Uterus (tissue), 4 donors: ENCODE results near the gene PEPD. TPM values are rescaled to one million over a fixed set of nuclear protein-coding genes. Genes with fewer than 3 reads are reported as not detected.
"Not testable (repeated sequence)": the region's sequence is repeated elsewhere in the genome, so short reads cannot be mapped to it uniquely, and the experiment has no call there.

ENCODE experiments used
- DNase-seq, 2 donors: peaks; one replicate each; pipeline ENCODE4 v3.0.0-alpha.2; 2019 to 2020
- H3K27ac ChIP-seq, 2 donors: fragments of 200-600 bp; sonication (generic); 1 replicate in 1 of 2; 2 replicates in 1 of 2; pipeline ENCODE4 v1.5.1; 2016 to 2018
- H3K27me3 ChIP-seq, 2 donors: fragments of 200-600 bp; sonication (generic); one replicate each; pipeline ENCODE4 v1.5.1; 2018 to 2019; ENCODE audit warnings: control low read depth in 1 of 2
- H3K36me3 ChIP-seq, 2 donors: fragments of 200-600 bp; sonication (generic); one replicate each; pipeline ENCODE4 v1.5.1; 2019; ENCODE audit warnings: control low read depth in 1 of 2
- H3K4me1 ChIP-seq, 2 donors: fragments of 200-600 bp; sonication (generic); one replicate each; pipeline ENCODE4 v1.5.1; 2018 to 2019; ENCODE audit warnings: control low read depth in 1 of 2
- H3K4me3 ChIP-seq, 2 donors: fragments of 200-600 bp; sonication (generic); 1 replicate in 1 of 2; 2 replicates in 1 of 2; pipeline ENCODE4 v1.5.1; 2018 to 2019; ENCODE audit warnings: mild to moderate bottlenecking in 1 of 2
- H3K9me3 ChIP-seq, 2 donors: fragments of 200-600 bp; sonication (generic); one replicate each; pipeline ENCODE4 v1.5.1; 2019; ENCODE audit warnings: control low read depth in 1 of 2
- POLR2A ChIP-seq, 2 donors: fragments of 450-650 bp; IDR thresholded peaks; one replicate each; pipeline ENCODE4 v1.6.1; 2016; ENCODE audit warnings: antibody characterized with exemption in 2 of 2, mild to moderate bottlenecking in 1 of 2, moderate library complexity in 1 of 2
- intact Hi-C: fragments of 100-400 bp; cut with DNase I; formaldehyde crosslinking; loops from one replicate; pipeline ENCODE4 v1.15.1; 2023; ENCODE audit warnings: low total_unique reads
- total RNA-seq, 4 donors: library from RNA; depleted of rRNA in 3 of 4; stranded (reverse); fragments of >200 nt in 3 of 4; gene quantifications; one replicate each; pipeline versions ENCODE4 v1.1.0 to v1.2.4, GENCODE V29; 2014 to 2023
- TF ChIP-seq, protein P1 (sequence below), 4 experiments: fragments of 200-600 bp in 2 of 4; fragments of 450-650 bp in 2 of 4; sonication (generic) in 2 of 4; IDR thresholded peaks; one replicate each; pipeline ENCODE4 v1.5.1; 2016 to 2019; ENCODE audit warnings: antibody characterized with exemption in 4 of 4, mild to moderate bottlenecking in 2 of 4, moderate library complexity in 1 of 4
- donor health status: DM: yes; HTN: yes; CAD: no.

The PEPD gene
- total RNA-seq, 4 donors from 2014 or later, result 26.1 to 47.0 (median 37.9) TPM

DNA sequence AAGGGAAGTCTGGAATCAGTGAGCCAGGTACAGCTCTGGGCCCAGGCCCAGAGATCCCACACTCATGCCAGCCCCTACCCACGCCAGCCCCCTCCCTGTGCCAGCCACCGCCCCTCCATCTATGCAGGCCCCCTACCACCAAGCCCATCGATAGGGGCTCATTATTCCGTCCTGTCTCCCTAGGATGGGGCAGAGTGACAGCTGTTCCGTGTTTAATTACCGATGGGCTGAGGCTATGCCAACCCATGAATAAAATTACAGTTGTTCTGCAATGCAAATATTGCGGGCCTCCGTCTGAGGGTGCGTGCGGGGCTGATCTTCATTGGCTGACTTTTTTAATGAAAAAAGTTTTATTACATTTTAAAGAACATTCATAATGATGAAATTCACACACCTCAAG is 35.6 kb upstream of the PEPD start:
- H3K4me3 ChIP-seq, result no peak overlapping the region
- DNase-seq, result no peak
- intact Hi-C loops, result no loop called here

DNA sequence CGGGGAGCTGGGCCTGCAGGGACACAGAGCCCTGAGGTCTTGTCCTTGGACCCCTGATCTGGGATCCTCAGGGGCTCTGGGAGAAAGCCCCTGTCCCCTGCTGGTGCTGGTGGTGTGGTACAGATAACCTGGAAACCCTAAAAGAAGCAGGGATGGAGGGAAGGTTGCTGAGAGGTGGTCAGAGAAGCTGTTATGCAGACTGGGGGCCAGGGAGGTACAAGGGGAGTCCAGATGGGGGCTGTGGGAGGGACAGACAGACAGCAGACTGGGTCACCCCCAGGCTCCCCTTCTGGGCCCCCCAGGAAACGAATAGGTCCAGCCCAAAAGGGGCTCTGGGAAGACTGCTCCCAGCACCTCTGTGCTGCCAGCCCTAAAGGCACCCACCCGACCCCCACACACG is 34.7 kb upstream of the PEPD start:
- Histone ChIP-seq H3K4me3 (no peak overlapping the region), H3K4me1 (no peaks in the 10 kb centered on the region), H3K36me3 (no peaks in the 10 kb centered on the region), H3K9me3 (no peaks in the 10 kb centered on the region), H3K27me3 (no peaks in the 10 kb centered on the region), H3K27ac (no peak overlapping the region)
- DNase-seq, result no peak
- TF ChIP-seq POLR2A (IDR thresholded peaks at IDR 0.05), result no peak
- TF ChIP-seq, protein P1, sequence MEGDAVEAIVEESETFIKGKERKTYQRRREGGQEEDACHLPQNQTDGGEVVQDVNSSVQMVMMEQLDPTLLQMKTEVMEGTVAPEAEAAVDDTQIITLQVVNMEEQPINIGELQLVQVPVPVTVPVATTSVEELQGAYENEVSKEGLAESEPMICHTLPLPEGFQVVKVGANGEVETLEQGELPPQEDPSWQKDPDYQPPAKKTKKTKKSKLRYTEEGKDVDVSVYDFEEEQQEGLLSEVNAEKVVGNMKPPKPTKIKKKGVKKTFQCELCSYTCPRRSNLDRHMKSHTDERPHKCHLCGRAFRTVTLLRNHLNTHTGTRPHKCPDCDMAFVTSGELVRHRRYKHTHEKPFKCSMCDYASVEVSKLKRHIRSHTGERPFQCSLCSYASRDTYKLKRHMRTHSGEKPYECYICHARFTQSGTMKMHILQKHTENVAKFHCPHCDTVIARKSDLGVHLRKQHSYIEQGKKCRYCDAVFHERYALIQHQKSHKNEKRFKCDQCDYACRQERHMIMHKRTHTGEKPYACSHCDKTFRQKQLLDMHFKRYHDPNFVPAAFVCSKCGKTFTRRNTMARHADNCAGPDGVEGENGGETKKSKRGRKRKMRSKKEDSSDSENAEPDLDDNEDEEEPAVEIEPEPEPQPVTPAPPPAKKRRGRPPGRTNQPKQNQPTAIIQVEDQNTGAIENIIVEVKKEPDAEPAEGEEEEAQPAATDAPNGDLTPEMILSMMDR (IDR thresholded peaks at IDR 0.05), result no peak
- intact Hi-C loops, result no loop called here

More for the DNA sequence above, 35.6 kb upstream of the PEPD start:
- TF ChIP-seq, protein P1 (IDR thresholded peaks at IDR 0.05), result no peak
- TF ChIP-seq POLR2A (IDR thresholded peaks at IDR 0.05), result no peak
- Histone ChIP-seq H3K36me3 (no peaks in the 10 kb centered on the region), H3K4me1 (no peaks in the 10 kb centered on the region), H3K27ac (no peak overlapping the region), H3K27me3 (no peaks in the 10 kb centered on the region), H3K9me3 (no peaks in the 10 kb centered on the region)

DNA sequence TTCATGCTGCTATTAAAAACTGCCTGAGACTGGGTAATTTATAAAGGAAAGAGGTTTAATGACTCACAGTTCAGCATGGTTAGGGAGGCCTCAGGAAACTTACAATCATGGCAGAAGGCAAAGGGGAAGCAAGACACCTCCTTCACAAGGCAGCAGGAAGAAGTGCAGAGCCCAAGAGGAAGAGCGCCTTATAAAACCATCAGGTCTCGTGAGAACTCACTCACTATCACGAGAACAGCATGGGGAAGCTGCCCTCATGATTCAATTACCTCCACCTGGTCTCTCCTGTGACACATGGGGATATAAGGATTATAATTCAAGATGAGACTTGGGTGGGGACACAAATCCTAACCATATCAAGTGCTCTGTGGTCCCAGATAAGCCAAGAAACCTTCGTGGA is 34.1 kb upstream of the PEPD start:
- H3K36me3 ChIP-seq, H3K27ac ChIP-seq, H3K9me3 ChIP-seq, H3K4me3 ChIP-seq, H3K27me3 ChIP-seq, H3K4me1 ChIP-seq, DNase-seq, intact Hi-C loops: not testable (repeated sequence)

DNA sequence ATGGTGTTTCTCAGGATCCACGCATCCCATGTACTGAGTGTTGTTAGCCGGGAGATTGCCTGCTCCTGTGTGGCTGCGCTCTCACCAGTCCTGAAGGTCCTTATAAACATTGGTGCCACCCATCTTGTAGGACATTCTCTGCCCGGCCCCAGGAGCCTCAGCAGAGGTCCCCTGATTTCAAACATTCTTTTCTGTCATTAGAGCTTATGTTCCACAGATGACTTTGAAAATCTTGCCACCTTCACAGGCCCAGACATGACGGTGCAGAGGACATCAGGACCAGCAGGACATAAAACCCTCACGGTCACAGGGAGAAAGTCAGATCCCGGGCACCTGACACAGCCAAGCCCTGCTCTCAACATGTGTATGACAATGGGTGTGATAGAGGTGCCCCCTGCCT is 33.2 kb upstream of the PEPD start:
- TF ChIP-seq POLR2A (IDR thresholded peaks at IDR 0.05), result no peak
- TF ChIP-seq, protein P1 (IDR thresholded peaks at IDR 0.05), result no peak
- Histone ChIP-seq H3K27me3 (no peaks in the 10 kb centered on the region), H3K36me3 (no peaks in the 10 kb centered on the region), H3K4me1 (no peaks in the 10 kb centered on the region), H3K4me3 (no peak overlapping the region), H3K9me3 (no peaks in the 10 kb centered on the region), H3K27ac (no peak overlapping the region)
- DNase-seq, result no peak
- intact Hi-C loops, result no loop called here

DNA sequence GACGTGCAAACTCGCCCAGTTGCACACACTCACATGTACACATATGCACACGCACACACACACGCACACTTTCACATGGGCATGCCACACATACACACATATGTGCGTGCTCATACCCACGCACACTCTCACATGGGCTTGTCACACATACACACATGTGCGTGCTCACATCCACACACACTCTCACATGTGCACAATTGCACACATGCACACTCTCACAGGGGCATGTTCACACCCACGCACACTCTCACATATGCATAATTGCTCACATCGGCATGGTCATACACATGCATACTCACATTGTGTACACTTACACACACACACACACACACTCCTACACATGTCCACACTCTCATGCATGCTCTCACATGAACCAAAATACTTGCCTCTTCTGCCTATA is 32.8 kb upstream of the PEPD start:
- intact Hi-C loops, result no loop called here
- Histone ChIP-seq H3K9me3 (no peaks in the 10 kb centered on the region), H3K27ac (no peak overlapping the region), H3K4me1 (no peaks in the 10 kb centered on the region), H3K4me3 (no peak overlapping the region), H3K27me3 (no peaks in the 10 kb centered on the region), H3K36me3 (no peaks in the 10 kb centered on the region)
- DNase-seq, result no peak
- no peak for TF ChIP-seq POLR2A (IDR thresholded peaks at IDR 0.05)
- TF ChIP-seq, protein P1 (IDR thresholded peaks at IDR 0.05), result no peak
